Loucy (cell line): Measurements from ENCODE around the gene CABYR.

Source experiments
- EZH2phosphoT487 ChIP-seq: fragments of 200-600 bp; IDR thresholded peaks from 2 replicates; pipeline ENCODE4 v1.6.1; 2018; ENCODE audit warnings: antibody characterized with exemption, mild to moderate bottlenecking, moderate library complexity, borderline replicate concordance
- TF ChIP-seq, protein P1 (sequence below): fragments of 200-600 bp; sonication (generic); conservative IDR thresholded peaks from 2 replicates; pipeline ENCODE4 v1.5.1; 2014; ENCODE audit warnings: mild to moderate bottlenecking, antibody characterized with exemption, low read length

DNA sequence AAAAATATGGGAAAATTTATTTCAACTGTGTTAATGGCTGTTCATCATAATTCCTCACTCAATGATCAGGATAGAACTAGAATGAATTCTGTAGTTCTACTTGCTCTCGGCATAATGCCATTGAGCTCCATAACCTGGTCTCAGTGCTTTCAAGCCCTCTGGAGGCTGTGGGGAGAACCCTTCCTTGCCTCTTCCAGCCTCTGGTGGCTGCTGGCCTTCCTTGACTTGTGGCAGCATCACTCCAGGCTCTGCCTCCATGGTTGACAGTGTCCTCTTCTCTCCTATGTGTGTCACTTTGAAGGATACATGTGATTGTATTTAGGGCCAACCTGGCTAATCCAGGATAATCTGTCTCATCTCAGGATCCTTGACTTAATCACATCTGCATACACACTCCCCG, 26.9 kb upstream of the CABYR start:
- TF ChIP-seq, protein P1, sequence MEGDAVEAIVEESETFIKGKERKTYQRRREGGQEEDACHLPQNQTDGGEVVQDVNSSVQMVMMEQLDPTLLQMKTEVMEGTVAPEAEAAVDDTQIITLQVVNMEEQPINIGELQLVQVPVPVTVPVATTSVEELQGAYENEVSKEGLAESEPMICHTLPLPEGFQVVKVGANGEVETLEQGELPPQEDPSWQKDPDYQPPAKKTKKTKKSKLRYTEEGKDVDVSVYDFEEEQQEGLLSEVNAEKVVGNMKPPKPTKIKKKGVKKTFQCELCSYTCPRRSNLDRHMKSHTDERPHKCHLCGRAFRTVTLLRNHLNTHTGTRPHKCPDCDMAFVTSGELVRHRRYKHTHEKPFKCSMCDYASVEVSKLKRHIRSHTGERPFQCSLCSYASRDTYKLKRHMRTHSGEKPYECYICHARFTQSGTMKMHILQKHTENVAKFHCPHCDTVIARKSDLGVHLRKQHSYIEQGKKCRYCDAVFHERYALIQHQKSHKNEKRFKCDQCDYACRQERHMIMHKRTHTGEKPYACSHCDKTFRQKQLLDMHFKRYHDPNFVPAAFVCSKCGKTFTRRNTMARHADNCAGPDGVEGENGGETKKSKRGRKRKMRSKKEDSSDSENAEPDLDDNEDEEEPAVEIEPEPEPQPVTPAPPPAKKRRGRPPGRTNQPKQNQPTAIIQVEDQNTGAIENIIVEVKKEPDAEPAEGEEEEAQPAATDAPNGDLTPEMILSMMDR = no peak
- TF ChIP-seq EZH2phosphoT487 = no peak
